ENCODE data around the gene TCAIM.
"Not testable (repeated sequence)": the region's sequence is repeated elsewhere in the genome, so short reads cannot be mapped to it uniquely, and the experiment has no call there.

The TCAIM gene

GRCh38 chr3:44416031-44417030 lies 77.8 kb downstream of the TCAIM start:
- DNase-seq = no peak

GRCh38 chr3:44418118-44418517 lies 79.6 kb downstream of the TCAIM start:
- DNase-seq = not testable (repeated sequence)

- DNase-seq = no peak
Measured at GRCh38 chr3:44418549-44418948, 80.0 kb downstream of the TCAIM start.

DNA sequence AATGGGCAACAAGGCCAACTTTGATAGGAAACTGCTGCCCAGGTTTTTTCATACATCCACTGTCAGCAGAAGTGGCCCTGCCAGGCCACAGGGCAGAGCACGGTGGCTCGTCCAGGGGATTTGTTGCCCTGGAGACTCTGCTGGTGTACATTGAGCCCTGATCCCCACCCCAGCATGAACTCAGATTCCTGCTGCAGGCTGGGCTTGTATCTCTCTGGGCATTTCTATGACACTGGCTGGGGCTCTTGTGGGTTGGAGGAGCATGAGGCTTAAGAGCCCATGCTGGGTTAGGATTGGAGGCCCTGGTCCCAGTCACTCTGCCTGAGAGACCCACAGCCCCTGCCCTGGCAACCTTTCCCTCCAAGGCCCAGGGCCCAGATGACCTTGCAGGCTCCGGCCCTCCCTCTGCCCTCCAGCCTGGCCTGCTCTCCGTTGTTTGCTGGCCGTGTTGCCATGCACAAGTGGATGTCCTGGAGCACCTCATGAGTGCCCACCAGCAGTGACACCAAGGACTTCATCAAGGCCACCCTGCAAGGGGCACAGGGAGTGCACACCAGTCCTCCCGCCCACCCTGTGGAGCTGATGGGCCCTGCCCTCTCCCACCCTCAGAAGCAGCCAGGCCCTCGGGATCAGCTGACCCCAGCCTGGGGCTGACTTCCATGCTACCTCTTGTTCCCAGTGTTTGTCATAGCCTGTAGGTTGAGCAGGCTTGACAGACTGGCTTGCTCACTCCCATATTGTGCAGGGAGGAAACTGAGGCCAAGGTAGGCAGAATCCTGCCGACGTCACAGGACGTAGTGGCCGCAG lies 80.8 kb downstream of the TCAIM start:
- no peak for DNase-seq

GRCh38 chr3:44419923-44420650 lies 81.5 kb downstream of the TCAIM start:
- no peak for DNase-seq

DNA sequence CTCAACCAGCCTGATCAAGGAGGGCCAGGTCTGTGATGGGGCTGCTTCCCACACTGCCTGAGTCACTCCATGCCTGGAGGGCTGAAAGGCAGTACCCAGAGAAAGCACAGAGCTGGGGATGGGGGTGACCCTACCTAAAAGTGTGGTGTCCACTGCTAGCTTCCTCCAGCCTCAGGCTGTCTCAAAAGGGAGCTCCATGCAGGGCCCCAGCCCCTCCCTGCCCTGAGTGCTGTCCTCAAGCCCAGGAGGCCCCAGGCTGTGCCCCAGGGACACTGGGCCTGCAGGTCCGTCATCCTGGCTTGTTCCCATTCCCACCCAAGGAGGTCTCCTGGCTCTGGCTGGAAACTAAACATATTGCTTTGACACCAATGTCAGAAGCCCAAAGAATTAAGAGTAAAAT lies 82.1 kb downstream of the TCAIM start:
- no peak for DNase-seq

GRCh38 chr3:44421280-44421679 lies 82.7 kb downstream of the TCAIM start:
- no peak for DNase-seq

DNA sequence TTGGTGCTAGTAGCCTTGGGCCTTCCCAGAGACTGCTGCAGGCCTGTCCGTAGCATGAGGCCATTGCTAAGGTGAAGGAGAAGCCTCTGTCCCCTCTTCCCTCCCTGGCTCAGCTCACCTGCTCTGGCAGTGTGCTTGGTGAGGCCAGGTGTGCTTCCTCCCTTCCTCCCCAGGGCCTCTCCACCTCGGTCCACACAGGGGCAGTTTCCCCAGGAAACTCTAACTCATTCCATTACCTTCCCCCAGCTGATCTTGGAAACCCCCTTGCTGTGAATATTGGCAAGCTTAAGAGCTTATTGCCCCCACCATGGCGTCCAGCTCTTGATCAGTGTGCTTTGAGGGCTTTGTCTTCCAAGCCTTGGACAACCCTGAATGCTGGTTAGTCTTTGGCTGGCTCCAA lies 86.2 kb downstream of the TCAIM start:
- no peak for DNase-seq

DNA sequence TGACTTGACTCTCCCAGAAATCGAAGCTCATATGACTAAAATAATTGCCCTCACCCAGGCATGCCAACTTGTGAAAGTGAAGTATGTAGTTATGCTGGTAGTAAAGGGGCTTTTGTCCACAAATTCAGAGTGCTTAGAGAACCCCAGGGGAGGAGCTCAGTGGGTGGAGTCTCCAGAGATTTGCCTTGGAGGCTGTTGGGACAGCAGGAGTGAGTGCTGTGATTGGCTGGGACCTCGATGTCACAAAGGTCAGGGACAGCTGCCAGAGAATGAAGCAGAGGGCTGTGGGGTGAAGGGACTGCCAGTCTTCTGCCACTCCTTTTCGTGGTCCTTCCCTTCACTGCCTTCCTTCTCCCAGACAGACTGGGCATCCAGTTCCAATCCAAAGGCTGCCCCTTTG lies 89.1 kb downstream of the TCAIM start:
- no peak for DNase-seq

- no peak for DNase-seq
Measured at GRCh38 chr3:44428910-44429309, 90.3 kb downstream of the TCAIM start.

DNA sequence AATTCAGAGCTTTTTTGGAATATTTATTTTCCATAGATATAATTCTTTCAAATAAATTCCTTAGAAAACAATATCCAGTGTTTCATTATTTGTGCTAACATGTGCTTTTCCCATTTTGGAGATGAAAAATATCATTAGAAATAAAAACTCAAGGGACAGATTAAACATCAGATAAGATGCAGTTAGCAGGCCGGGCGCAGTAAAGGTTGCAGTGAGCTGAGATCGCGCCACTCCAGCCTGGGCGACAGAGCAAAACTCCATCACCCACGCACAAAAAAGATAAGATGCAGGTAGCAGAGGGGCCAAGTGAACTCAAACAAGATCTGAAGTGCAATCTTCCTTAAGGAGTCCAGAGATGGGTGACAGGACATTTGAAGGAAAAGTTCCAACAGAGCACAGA lies 90.9 kb downstream of the TCAIM start:
- no peak for DNase-seq

- no peak for DNase-seq
Measured at GRCh38 chr3:44430466-44430865, 91.9 kb downstream of the TCAIM start.

GRCh38 chr3:44434834-44435510 lies 96.4 kb downstream of the TCAIM start:
- no peak for DNase-seq

DNA sequence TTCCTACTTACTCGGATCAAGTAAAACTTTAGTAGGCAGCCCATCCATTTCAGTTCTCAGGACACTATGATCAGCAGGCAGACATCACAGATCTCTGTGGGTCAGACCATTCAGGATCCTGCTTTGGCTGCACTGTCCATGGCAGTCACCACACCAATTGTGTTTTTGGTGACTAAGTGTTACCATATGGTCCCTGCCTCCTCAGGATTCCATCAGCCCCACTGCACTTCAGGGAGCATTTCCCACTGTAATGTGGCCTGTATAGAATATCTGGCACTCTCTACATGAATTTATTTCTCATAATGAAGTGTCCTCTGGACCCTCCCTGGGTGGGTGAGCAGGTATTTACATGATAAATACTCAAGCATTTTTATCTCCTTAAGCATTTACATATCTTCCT lies 97.6 kb downstream of the TCAIM start:
- no peak for DNase-seq

GRCh38 chr3:44437800-44438199 lies 99.2 kb downstream of the TCAIM start:
- DNase-seq = no peak

GRCh38 chr3:44439499-44440295 lies 101.1 kb downstream of the TCAIM start:
- DNase-seq = no peak

- no peak for DNase-seq
Measured at GRCh38 chr3:44442596-44443309, 104.2 kb downstream of the TCAIM start.

- DNase-seq = no peak
Measured at GRCh38 chr3:44444437-44444836, 105.9 kb downstream of the TCAIM start.

DNA sequence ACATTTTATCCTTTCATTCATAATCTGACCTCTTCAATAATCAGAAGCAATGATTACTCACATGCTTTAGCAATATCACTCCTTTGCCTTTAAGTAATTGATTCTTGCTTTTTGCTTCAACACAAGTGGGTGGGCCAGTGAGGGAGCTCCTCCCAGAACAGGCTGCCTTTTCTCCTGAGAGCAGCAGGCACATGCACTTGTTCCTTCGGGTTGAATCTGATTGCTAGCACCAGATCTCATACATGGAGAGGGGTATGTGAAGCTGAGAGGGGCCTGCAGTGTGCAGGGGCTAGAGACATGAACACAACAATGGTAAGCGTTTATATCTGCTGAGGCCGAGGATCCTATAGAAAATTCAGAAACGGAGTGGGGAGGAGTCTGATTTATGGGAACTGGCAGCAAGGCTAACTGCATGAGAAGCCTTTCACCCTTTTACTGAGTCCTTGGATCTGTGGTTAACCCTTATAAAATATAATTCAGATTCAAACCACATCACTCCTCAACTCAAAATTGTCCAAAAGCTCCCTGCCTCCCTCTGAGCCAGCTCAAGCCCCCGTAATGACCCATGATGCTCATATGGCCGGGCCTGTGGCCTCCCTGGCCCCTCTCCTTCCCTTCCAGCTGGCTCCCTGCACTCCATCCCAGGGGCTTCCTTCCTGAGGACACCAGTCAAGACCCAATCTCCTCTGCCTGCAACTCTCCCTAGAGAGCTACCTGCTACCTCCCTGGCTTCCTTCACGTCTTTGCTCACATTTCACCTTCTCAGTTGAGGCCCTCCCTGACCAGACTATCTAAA lies 106.5 kb downstream of the TCAIM start:
- DNase-seq = no peak

DNA sequence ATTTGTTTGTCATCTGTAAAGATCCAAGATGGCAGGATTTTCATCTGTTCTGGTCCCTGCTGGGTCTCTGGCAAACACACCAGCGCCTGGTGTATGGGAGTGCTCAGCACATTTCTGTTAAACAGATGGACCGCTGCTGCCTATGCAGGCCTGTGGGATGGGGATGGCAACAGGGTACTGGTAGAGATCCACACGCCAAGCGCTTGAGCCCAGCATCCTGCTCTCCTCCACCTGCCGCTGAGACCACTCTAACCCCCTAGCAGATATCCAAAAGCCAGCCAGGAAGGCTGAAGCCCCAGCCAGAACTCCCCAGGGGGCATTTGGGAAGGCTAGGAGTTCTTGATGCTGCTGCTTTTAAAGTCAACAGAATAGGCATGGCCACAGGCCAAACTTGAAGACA lies 107.2 kb downstream of the TCAIM start:
- no peak for DNase-seq

Data from 8988T (cell line).